ENCODE results near the gene USP1. TPM values are rescaled to one million over a fixed set of nuclear protein-coding genes. Genes with fewer than 3 reads are reported as not detected.

USP1 gene
- polyA plus RNA-seq, 1 donor (not counting 4 experiments of a cell fraction or from before 2014, with no cell fraction given) = 12.0 TPM

GRCh38 chr1:62392951-62393350, 43.9 kb upstream of the USP1 start:
- Histone ChIP-seq H3K27me3 (ENCODE audit: control insufficient read depth, extremely low read depth, insufficient read depth, low read length) (no peaks in the 10 kb centered on the region), H3K4me2 (ENCODE audit: control insufficient read depth, extremely low read depth, insufficient read depth, low read depth, low read length) (no peak overlapping the region), H3K4me1 (ENCODE audit: control insufficient read depth, extremely low read depth, insufficient read depth, low read length) (peaks cover 15% of the 10 kb centered on the region), H3K36me3 (ENCODE audit: control insufficient read depth in 2 of 2, extremely low read depth in 1 of 2, insufficient read depth in 2 of 2, low read length in 2 of 2) (no peaks in the 10 kb centered on the region), H3K9me3 (ENCODE audit: control insufficient read depth, low read depth, low read length) (no peaks in the 10 kb centered on the region), H3K9me1 (ENCODE audit: control insufficient read depth, extremely low read depth, insufficient read depth, low read length) (no peaks in the 10 kb centered on the region), H4K20me1 (ENCODE audit: control insufficient read depth, extremely low read depth, insufficient read depth, low read length) (no peaks in the 10 kb centered on the region), H3K9ac (ENCODE audit: control insufficient read depth, extremely low read depth, insufficient read depth, low read length) (no peak overlapping the region), H3K79me2 (ENCODE audit: control insufficient read depth, insufficient read depth, low read length) (no peaks in the 10 kb centered on the region), H3K4me3 (ENCODE audit: control insufficient read depth in 2 of 3, extremely low read depth in 1 of 3, insufficient read depth in 2 of 3, low read depth in 1 of 3, low read length in 3 of 3) (no peak overlapping the region), H2AFZ (ENCODE audit: control insufficient read depth, low read length) (no peak overlapping the region), H3K27ac (ENCODE audit: control insufficient read depth, insufficient read depth, low read length) (no peak overlapping the region)
- TF ChIP-seq CTCF (optimal IDR thresholded peaks at IDR 0.05 in 1 of 3, IDR thresholded peaks at IDR 0.05 in 1 of 3, conservative IDR thresholded peaks at IDR 0.05 in 1 of 3; ENCODE audit: extremely low read depth in 1 of 3, insufficient read depth in 2 of 3, low read length in 3 of 3) (no peak), EZH2 (IDR thresholded peaks at IDR 0.05; ENCODE audit: low read length) (no peak)
- dilution Hi-C loops (cut with MboI; ENCODE audit: extremely low pct_ligation_motif_present, low sequenced_read_pairs) = no loop called here
- FAIRE-seq (no peak), DNase-seq (ENCODE audit: low read depth, low spot score) (no peak)

GRCh38 chr1:62394646-62395045, 42.2 kb upstream of the USP1 start:
- Histone ChIP-seq H3K36me3 (ENCODE audit: control insufficient read depth in 2 of 2, extremely low read depth in 1 of 2, insufficient read depth in 2 of 2, low read length in 2 of 2) (no peaks in the 10 kb centered on the region), H3K4me3 (ENCODE audit: control insufficient read depth in 2 of 3, extremely low read depth in 1 of 3, insufficient read depth in 2 of 3, low read depth in 1 of 3, low read length in 3 of 3) (no peak overlapping the region), H3K27ac (ENCODE audit: control insufficient read depth, insufficient read depth, low read length) (no peak overlapping the region), H4K20me1 (ENCODE audit: control insufficient read depth, extremely low read depth, insufficient read depth, low read length) (no peaks in the 10 kb centered on the region), H3K9ac (ENCODE audit: control insufficient read depth, extremely low read depth, insufficient read depth, low read length) (no peak overlapping the region), H3K9me1 (ENCODE audit: control insufficient read depth, extremely low read depth, insufficient read depth, low read length) (no peaks in the 10 kb centered on the region), H3K27me3 (ENCODE audit: control insufficient read depth, extremely low read depth, insufficient read depth, low read length) (no peaks in the 10 kb centered on the region), H2AFZ (ENCODE audit: control insufficient read depth, low read length) (no peak overlapping the region), H3K4me1 (ENCODE audit: control insufficient read depth, extremely low read depth, insufficient read depth, low read length) (peaks cover 20% of the 10 kb centered on the region), H3K9me3 (ENCODE audit: control insufficient read depth, low read depth, low read length) (no peaks in the 10 kb centered on the region), H3K4me2 (ENCODE audit: control insufficient read depth, extremely low read depth, insufficient read depth, low read depth, low read length) (no peak overlapping the region), H3K79me2 (ENCODE audit: control insufficient read depth, insufficient read depth, low read length) (no peaks in the 10 kb centered on the region)
- DNase-seq (ENCODE audit: low read depth, low spot score) = no peak
- dilution Hi-C loops (cut with MboI; ENCODE audit: extremely low pct_ligation_motif_present, low sequenced_read_pairs) = no loop called here
- FAIRE-seq = no peak
- no peak for TF ChIP-seq EZH2 (IDR thresholded peaks at IDR 0.05; ENCODE audit: low read length)
- no peak for TF ChIP-seq CTCF (optimal IDR thresholded peaks at IDR 0.05 in 1 of 3, IDR thresholded peaks at IDR 0.05 in 1 of 3, conservative IDR thresholded peaks at IDR 0.05 in 1 of 3; ENCODE audit: extremely low read depth in 1 of 3, insufficient read depth in 2 of 3, low read length in 3 of 3)
